Measurements from ENCODE around the gene HOXB3.

DNA sequence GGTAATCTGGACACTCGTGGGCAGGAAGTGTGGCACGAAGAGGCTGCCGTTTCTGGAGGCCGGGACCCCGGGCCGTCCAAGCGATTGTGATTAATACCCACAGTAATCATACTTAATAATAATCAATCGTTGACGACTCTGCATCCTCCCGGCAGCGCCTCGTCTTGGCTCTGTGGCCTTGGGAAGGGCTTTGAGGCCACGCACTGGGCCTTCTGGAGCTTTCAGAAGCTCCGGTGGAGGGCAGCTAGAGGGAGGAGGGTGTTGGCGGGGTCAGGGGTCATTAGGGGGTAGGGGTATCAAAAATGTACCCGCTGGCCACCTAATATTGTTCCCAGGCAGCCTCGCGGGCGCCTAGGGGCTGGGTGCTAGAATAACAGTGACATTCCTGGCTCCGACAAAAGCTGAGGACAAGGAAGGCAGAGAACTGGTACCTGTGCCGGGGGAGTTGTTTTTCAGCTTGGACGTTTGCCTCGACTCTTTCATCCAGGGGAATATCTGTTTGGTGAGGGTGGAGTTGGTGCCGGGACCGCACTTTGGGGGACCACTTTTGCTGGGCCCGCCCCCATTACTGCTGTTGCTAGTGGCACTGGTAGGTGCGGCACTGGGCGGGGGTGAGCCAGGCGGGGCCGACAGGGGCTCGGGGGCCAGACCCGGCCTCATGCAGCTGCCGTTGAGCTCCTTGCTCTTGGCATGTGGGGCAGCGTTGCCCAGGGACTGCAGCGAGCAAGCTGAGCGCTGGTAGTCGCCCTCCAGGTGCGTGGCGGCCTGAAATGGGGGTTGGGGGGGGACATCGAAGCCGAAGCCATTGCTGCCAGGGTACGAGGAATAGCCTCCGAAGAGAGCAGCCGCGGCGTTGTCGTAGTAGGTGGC, 38.2 kb downstream of the HOXB3 start:
- TF ChIP-seq CTCF (IDR thresholded peaks at IDR 0.05): no peak
- no peak for TF ChIP-seq POLR2A (IDR thresholded peaks at IDR 0.05)
- TF ChIP-seq POLR2AphosphoS5 (IDR thresholded peaks at IDR 0.05): peak in 1 of 4 donors; percentile 8

All from sigmoid colon (tissue), 4 donors.